Sigmoid colon (tissue), 7 donors: ENCODE measurements around the gene MERTK. TPM values are rescaled to one million over a fixed set of nuclear protein-coding genes. Genes with fewer than 3 reads are reported as not detected.

ENCODE experiments used
- DNase-seq: peaks from one replicate; pipeline ENCODE4 v3.0.0-alpha.2; 2019
- H3K27ac ChIP-seq, 4 donors: fragments of 200-600 bp; sonication (generic); one replicate each; pipeline ENCODE4 v1.5.1; 2016 to 2019; ENCODE audit warnings: mild to moderate bottlenecking in 1 of 4
- H3K27me3 ChIP-seq, 3 donors: fragments of 200-600 bp; sonication (generic); one replicate each; pipeline ENCODE4 v1.5.1; 2019; ENCODE audit warnings: mild to moderate bottlenecking in 1 of 3
- H3K36me3 ChIP-seq, 4 donors: fragments of 200-600 bp; sonication (generic); one replicate each; pipeline ENCODE4 v1.5.1; 2016 to 2019
- H3K4me1 ChIP-seq, 4 donors: fragments of 200-600 bp; sonication (generic); one replicate each; pipeline ENCODE4 v1.5.1; 2017 to 2019
- H3K4me3 ChIP-seq, 4 donors: fragments of 200-600 bp; sonication (generic); one replicate each; pipeline ENCODE4 v1.5.1; 2017 to 2019; ENCODE audit warnings: mild to moderate bottlenecking in 2 of 4, moderate library complexity in 1 of 4
- H3K9me3 ChIP-seq, 4 donors: fragments of 200-600 bp in 3 of 4; sonication (generic) in 3 of 4; one replicate each; pipeline versions ENCODE4 v1.5.1 to v1.6.1; 2013 to 2019
- CTCF ChIP-seq, 4 experiments: fragments of 450-650 bp in 3 of 4; fragments of 200-600 bp in 1 of 4; IDR thresholded peaks; one replicate each; pipeline ENCODE4 v1.5.1; 2016 to 2019; ENCODE audit warnings: antibody characterized with exemption in 4 of 4, mild to moderate bottlenecking in 3 of 4, moderate library complexity in 2 of 4
- EP300 ChIP-seq, 4 donors: sonication (generic); formaldehyde crosslinking; IDR thresholded peaks; one replicate each; pipeline ENCODE4 v1.6.1; 2017; ENCODE audit warnings: antibody characterized with exemption in 4 of 4
- POLR2A ChIP-seq, 2 donors: fragments of 450-650 bp; IDR thresholded peaks; one replicate each; pipeline ENCODE4 v1.6.1; 2016; ENCODE audit warnings: antibody characterized with exemption in 2 of 2, mild to moderate bottlenecking in 2 of 2, moderate library complexity in 2 of 2
- POLR2AphosphoS5 ChIP-seq, 4 donors: sonication (generic); formaldehyde crosslinking; IDR thresholded peaks; one replicate each; pipeline ENCODE4 v1.6.1; 2017; ENCODE audit warnings: antibody characterized with exemption in 4 of 4
- WGBS, 2 donors: extraction: QIAGEN DNeasy Blood & Tissue Kit; methylation state at CpG; one replicate each; pipeline ENCODE4 v1.1.7; 2013; 5-methylcytosine and 5-hydroxymethylcytosine counted together
- intact Hi-C: fragments of 100-400 bp; cut with DNase I; formaldehyde crosslinking; loops from one replicate; pipeline ENCODE4 v1.15.1; 2023
- polyA plus RNA-seq, 3 donors: library from polyadenylated mRNA; stranded (reverse); fragments of 200-250 nt; gene quantifications; one replicate each; pipeline ENCODE4 v1.2.3, GENCODE V29; 2013
- total RNA-seq, 4 donors: library from RNA; depleted of rRNA; stranded (reverse); fragments of >200 nt; gene quantifications; one replicate each; pipeline ENCODE4 v1.1.0, GENCODE V29; 2016
- donor health status: healthy with polysubstance abuse.
- donor health status: Bipolar disorder and iron deficiency.
- donor health status: healthy.

The MERTK gene
- total and polyA plus RNA-seq, 7 donors = 2.4 to 31.6 (median 14.4) TPM

- Histone ChIP-seq H3K4me3 (no peak overlapping the region), H3K27ac (no peak overlapping the region), H3K36me3 (peaks cover 0 to 48% (median 2%) of the 10 kb centered on the region in 4 donors), H3K27me3 (no peaks in the 10 kb centered on the region), H3K9me3 (no peaks in the 10 kb centered on the region), H3K4me1 (no peaks in the 10 kb centered on the region)
- WGBS, 2 donors = 56 to 80% methylated on average over 4 of the region's 4 CpGs
- no peak for DNase-seq
- TF ChIP-seq POLR2A (IDR thresholded peaks at IDR 0.05) (no peak), CTCF (IDR thresholded peaks at IDR 0.05) (no peak)
- intact Hi-C loops = no loop called here
Measured at GRCh38 chr2:112001136-112001715, 102.8 kb downstream of the MERTK start.

DNA sequence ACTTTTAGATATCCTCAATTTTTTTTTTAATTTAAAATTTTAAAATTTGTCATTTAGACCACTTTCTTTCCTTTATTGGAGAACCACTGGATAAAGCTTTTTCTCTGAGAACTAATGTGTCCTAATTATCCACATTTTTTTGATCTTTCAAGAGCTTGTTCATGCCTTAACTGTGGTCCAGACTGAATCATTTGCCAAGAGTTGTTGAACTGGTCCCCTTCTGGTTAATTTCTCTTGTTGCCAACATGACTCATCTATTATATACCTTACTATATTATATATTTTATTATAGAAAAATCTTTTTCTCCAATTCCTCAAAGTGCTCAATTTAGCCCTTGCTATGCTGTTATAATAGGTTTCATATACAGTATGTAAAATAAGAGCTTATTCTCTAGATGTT is 103.5 kb downstream of the MERTK start:
- peaks cover 0 to 40% (median 2%) of the 10 kb centered on the region in 4 donors for H3K36me3 ChIP-seq
- no peaks in the 10 kb centered on the region for H3K4me1 ChIP-seq
- H3K27me3 ChIP-seq = no peaks in the 10 kb centered on the region
- H3K4me3 ChIP-seq = no peak overlapping the region
- no peak for DNase-seq
- intact Hi-C loops = no loop called here
- H3K27ac ChIP-seq = peak overlapping the region in 1 of 4 donors; percentile 31
- TF ChIP-seq POLR2AphosphoS5 (IDR thresholded peaks at IDR 0.05) = no peak
- TF ChIP-seq POLR2A (IDR thresholded peaks at IDR 0.05) = no peak
- TF ChIP-seq CTCF (IDR thresholded peaks at IDR 0.05) = no peak
- TF ChIP-seq EP300 (IDR thresholded peaks at IDR 0.05) = no peak
- no peaks in the 10 kb centered on the region for H3K9me3 ChIP-seq

DNA sequence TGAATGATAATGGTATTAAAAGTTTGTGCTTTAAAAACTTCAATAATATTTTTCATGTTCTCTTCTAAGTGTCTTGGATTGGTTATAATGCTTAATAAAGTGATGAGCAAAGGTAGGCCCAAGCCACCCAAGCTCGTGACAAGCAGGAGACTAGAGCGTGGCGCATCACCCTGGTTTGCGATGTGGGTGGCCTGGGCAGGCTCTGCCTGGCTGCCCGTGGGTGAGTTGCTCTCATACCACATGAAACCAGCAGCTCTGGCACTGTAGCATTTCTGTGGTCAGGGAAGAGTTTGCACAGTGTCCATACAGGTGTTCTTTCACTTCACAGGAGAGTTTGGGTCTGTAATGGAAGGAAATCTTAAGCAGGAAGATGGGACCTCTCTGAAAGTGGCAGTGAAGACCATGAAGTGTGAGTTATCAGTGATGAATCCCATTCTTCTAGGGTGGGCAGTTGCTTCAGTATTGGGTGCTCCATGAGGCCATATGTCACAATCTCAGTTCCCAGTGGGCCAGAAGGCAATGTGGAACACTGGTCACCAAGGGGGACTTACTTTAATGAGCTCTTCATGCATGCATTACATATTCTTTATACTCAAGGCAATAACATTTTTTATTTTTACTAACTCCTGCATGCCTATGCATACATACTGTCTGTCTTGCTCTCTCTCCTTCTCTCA is 105.3 kb downstream of the MERTK start:
- TF ChIP-seq CTCF (IDR thresholded peaks at IDR 0.05) = no peak
- TF ChIP-seq POLR2AphosphoS5 (IDR thresholded peaks at IDR 0.05) = no peak
- TF ChIP-seq EP300 (IDR thresholded peaks at IDR 0.05) = no peak
- TF ChIP-seq POLR2A (IDR thresholded peaks at IDR 0.05) = no peak
- H3K36me3 ChIP-seq = peaks cover 0 to 36% (median 0%) of the 10 kb centered on the region in 4 donors
- intact Hi-C loops = no loop called here

DNA sequence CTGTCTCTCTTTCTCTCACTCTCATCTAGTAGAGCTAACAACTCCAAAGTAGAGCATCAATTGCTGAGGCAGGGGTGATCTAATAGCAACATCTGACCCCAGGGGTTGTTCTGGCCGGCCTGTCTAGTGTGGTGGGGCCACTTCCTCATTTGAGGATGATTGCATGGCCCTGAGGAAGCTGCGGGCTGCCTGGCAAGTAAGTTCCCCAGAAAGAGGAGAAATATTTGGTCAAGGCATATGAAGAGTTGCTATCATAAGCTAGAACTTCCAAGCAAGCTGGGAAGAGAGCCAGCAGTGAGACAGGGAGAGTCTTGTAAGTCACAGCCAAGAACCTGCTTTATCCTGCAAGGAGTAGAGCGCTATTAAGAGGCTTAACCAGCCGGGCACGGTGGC is 105.8 kb downstream of the MERTK start:
- intact Hi-C loops = no loop called here
- H3K9me3 ChIP-seq = no peaks in the 10 kb centered on the region
- peaks cover 0 to 37% (median 0%) of the 10 kb centered on the region in 4 donors for H3K36me3 ChIP-seq
- no peaks in the 10 kb centered on the region for H3K4me1 ChIP-seq
- TF ChIP-seq POLR2AphosphoS5 (IDR thresholded peaks at IDR 0.05) (no peak), CTCF (IDR thresholded peaks at IDR 0.05) (no peak), POLR2A (IDR thresholded peaks at IDR 0.05) (no peak), EP300 (IDR thresholded peaks at IDR 0.05) (no peak)
- DNase-seq = peak; percentile 78
- peak overlapping the region in 1 of 4 donors; percentile 50 for H3K27ac ChIP-seq
- no peak overlapping the region for H3K4me3 ChIP-seq
- H3K27me3 ChIP-seq = no peaks in the 10 kb centered on the region
- 78 to 80% methylated on average over 5 of the region's 5 CpGs for WGBS, 2 donors

More for the DNA sequence above, 105.3 kb downstream of the MERTK start:
- Histone ChIP-seq H3K9me3 (no peaks in the 10 kb centered on the region), H3K4me3 (no peak overlapping the region), H3K27ac (no peak overlapping the region), H3K4me1 (no peaks in the 10 kb centered on the region), H3K27me3 (no peaks in the 10 kb centered on the region)
- no peak for DNase-seq
- WGBS, 2 donors = 86 to 93% methylated on average over 5 of the region's 5 CpGs
